Measurements from ENCODE around the gene TAF4. TPM values are rescaled to one million over a fixed set of nuclear protein-coding genes. Genes with fewer than 3 reads are reported as not detected.
A peak's percentile ranks its signal among the peaks of the same experiment; 100 is the strongest.

The TAF4 gene
- total and polyA plus RNA-seq, 2 of the 13 experiments (the other 11 are each of a cell fraction or from before 2014, with no cell fraction given) = 5.9 to 12.0 TPM

GRCh38 chr20:62025394-62025793, 40.3 kb downstream of the TAF4 start (continued):
- TF ChIP-seq, protein P1, sequence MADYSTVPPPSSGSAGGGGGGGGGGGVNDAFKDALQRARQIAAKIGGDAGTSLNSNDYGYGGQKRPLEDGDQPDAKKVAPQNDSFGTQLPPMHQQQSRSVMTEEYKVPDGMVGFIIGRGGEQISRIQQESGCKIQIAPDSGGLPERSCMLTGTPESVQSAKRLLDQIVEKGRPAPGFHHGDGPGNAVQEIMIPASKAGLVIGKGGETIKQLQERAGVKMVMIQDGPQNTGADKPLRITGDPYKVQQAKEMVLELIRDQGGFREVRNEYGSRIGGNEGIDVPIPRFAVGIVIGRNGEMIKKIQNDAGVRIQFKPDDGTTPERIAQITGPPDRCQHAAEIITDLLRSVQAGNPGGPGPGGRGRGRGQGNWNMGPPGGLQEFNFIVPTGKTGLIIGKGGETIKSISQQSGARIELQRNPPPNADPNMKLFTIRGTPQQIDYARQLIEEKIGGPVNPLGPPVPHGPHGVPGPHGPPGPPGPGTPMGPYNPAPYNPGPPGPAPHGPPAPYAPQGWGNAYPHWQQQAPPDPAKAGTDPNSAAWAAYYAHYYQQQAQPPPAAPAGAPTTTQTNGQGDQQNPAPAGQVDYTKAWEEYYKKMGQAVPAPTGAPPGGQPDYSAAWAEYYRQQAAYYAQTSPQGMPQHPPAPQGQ (CRISPR knock-in tag; IDR thresholded peaks at IDR 0.05; ENCODE audit: borderline replicate concordance) = no peak
- TF ChIP-seq NFIB (CRISPR knock-in tag; IDR thresholded peaks at IDR 0.05; ENCODE audit: borderline replicate concordance) = no peak
- TF ChIP-seq ZNF383 (CRISPR knock-in tag; IDR thresholded peaks at IDR 0.05; ENCODE audit: borderline replicate concordance) = no peak
- peak; percentile 51 for TF ChIP-seq RBM22 (optimal IDR thresholded peaks at IDR 0.05; ENCODE audit: low read length)
- TF ChIP-seq ZBTB38 (CRISPR knock-in tag; IDR thresholded peaks at IDR 0.05) = 0 out of 2 replicates have a peak, but pooled peaks have one; percentile 37
- no peak for TF ChIP-seq BRF2 (CRISPR knock-in tag; IDR thresholded peaks at IDR 0.05)
- no peak for TF ChIP-seq ZNF510 (CRISPR knock-in tag; IDR thresholded peaks at IDR 0.05; ENCODE audit: low read depth)
- no peak for TF ChIP-seq ZNF451 (CRISPR knock-in tag; IDR thresholded peaks at IDR 0.05)
- 0 out of 2 replicates have a peak, but pooled peaks have one; percentile 9 for TF ChIP-seq ZNF501 (CRISPR knock-in tag; IDR thresholded peaks at IDR 0.05)
- TF ChIP-seq BHLHE40 (IDR thresholded peaks at IDR 0.05; ENCODE audit: low read length) = no peak
- TF ChIP-seq ZMYM3 (CRISPR knock-in tag; IDR thresholded peaks at IDR 0.05) = no peak
- TF ChIP-seq ZNF883 (CRISPR knock-in tag; IDR thresholded peaks at IDR 0.05; ENCODE audit: not compliant biosample characterization) = no peak
- no peak for TF ChIP-seq ZNF24 (IDR thresholded peaks at IDR 0.05)

Data from HepG2 (cell line).